Liver (tissue), 9 donors: ENCODE data around the gene CLEC1B. TPM values are rescaled to one million over a fixed set of nuclear protein-coding genes. Genes with fewer than 3 reads are reported as not detected.
"Not testable (repeated sequence)": the region's sequence is repeated elsewhere in the genome, so short reads cannot be mapped to it uniquely, and the experiment has no call there.

ENCODE experiments used
- DNase-seq: peaks from one replicate; pipeline ENCODE4 v3.0.0-alpha.2; 2017; ENCODE audit warnings: low spot score
- H3K27ac ChIP-seq, 2 donors: one replicate each; pipeline ENCODE4 v1.7.0; 2013; ENCODE audit warnings: inconsistent platforms in 2 of 2, low read length in 2 of 2, control low read depth in 1 of 2, low read depth in 1 of 2, mild to moderate bottlenecking in 1 of 2
- H3K27me3 ChIP-seq, 4 donors: one replicate each; pipeline versions ENCODE4 v1.6.1 to v1.7.0; 2013; ENCODE audit warnings: low read length in 3 of 4, inconsistent platforms in 1 of 4, mild to moderate bottlenecking in 1 of 4, moderate library complexity in 1 of 4; ENCODE audit not compliant: control insufficient read depth in 4 of 4, insufficient read depth in 4 of 4
- H3K36me3 ChIP-seq, 4 donors: one replicate each; pipeline versions ENCODE4 v1.6.1 to v1.7.0; 2013; ENCODE audit warnings: low read length in 3 of 4, mild to moderate bottlenecking in 3 of 4, low read depth in 1 of 4, moderate library complexity in 1 of 4; ENCODE audit not compliant: control insufficient read depth in 4 of 4, insufficient read depth in 3 of 4
- H3K4me1 ChIP-seq, 4 donors: one replicate each; pipeline versions ENCODE4 v1.6.1 to v1.7.0; 2013; ENCODE audit warnings: low read length in 3 of 4, mild to moderate bottlenecking in 3 of 4, moderate library complexity in 1 of 4; ENCODE audit not compliant: control insufficient read depth in 4 of 4, insufficient read depth in 4 of 4
- H3K4me3 ChIP-seq, 3 donors: one replicate each; pipeline versions ENCODE4 v1.6.1 to v1.7.0; 2013; ENCODE audit warnings: low read length in 3 of 3, control low read depth in 1 of 3, low read depth in 1 of 3, mild to moderate bottlenecking in 1 of 3
- H3K9ac ChIP-seq, 2 donors: one replicate each; pipeline ENCODE4 v1.7.0; 2013; ENCODE audit warnings: low read length in 2 of 2, mild to moderate bottlenecking in 2 of 2, moderate library complexity in 2 of 2, control low read depth in 1 of 2, low read depth in 1 of 2
- H3K9me3 ChIP-seq, 4 donors: one replicate each; pipeline versions ENCODE4 v1.6.1 to v1.7.0; 2013; ENCODE audit warnings: low read length in 3 of 4; ENCODE audit not compliant: control insufficient read depth in 4 of 4
- EGR1 ChIP-seq, 2 donors: IDR thresholded peaks; 2 replicates each; pipeline ENCODE4 v1.6.1; 2016 to 2018; ENCODE audit warnings: antibody characterized with exemption in 2 of 2, low read depth in 2 of 2
- FOXA1 ChIP-seq: IDR thresholded peaks from 2 replicates; pipeline ENCODE4 v1.6.1; 2016; ENCODE audit warnings: antibody characterized with exemption
- FOXA2 ChIP-seq: IDR thresholded peaks from 2 replicates; pipeline ENCODE4 v1.6.1; 2016; ENCODE audit warnings: antibody characterized with exemption
- HNF4A ChIP-seq, 2 donors: conservative IDR thresholded peaks; 2 replicates each; pipeline ENCODE4 v1.6.1; 2016; ENCODE audit warnings: antibody characterized with exemption in 2 of 2, mild to moderate bottlenecking in 2 of 2
- HNF4G ChIP-seq: IDR thresholded peaks from 2 replicates; pipeline ENCODE4 v1.6.1; 2016; ENCODE audit warnings: antibody characterized with exemption
- JUND ChIP-seq, 2 donors: IDR thresholded peaks; 2 replicates each; pipeline ENCODE4 v1.6.1; 2016; ENCODE audit warnings: antibody characterized with exemption in 2 of 2
- MAX ChIP-seq: IDR thresholded peaks from 2 replicates; pipeline ENCODE4 v1.6.1; 2016; ENCODE audit warnings: antibody characterized with exemption
- NR2F2 ChIP-seq: IDR thresholded peaks from 2 replicates; pipeline ENCODE4 v1.6.1; 2016; ENCODE audit warnings: antibody characterized with exemption
- RAD21 ChIP-seq, 2 donors: IDR thresholded peaks; 2 replicates each; pipeline ENCODE4 v1.6.1; 2016; ENCODE audit warnings: antibody characterized with exemption in 2 of 2, mild to moderate bottlenecking in 2 of 2
- RXRA ChIP-seq, 2 donors: IDR thresholded peaks; 2 replicates each; pipeline ENCODE4 v1.6.1; 2017 to 2018; ENCODE audit warnings: antibody characterized with exemption in 2 of 2, mild to moderate bottlenecking in 1 of 2
- SP1 ChIP-seq: IDR thresholded peaks from 2 replicates; pipeline ENCODE4 v1.6.1; 2018; ENCODE audit warnings: antibody characterized with exemption, mild to moderate bottlenecking
- TAF1 ChIP-seq: conservative IDR thresholded peaks from 2 replicates; pipeline ENCODE4 v1.6.1; 2016; ENCODE audit warnings: antibody characterized with exemption, mild to moderate bottlenecking
- WGBS: extraction: QIAGEN DNeasy Blood & Tissue Kit; methylation state at CpG from one replicate; pipeline ENCODE4 v1.1.7; 2013; 5-methylcytosine and 5-hydroxymethylcytosine counted together
- polyA plus RNA-seq, 2 donors: library from polyadenylated mRNA; stranded (reverse) in 1 of 2; unstranded in 1 of 2; fragments of 200-250 nt in 1 of 2; fragments of >200 nt in 1 of 2; fragmentation: Nextera tagmentation in 1 of 2; extraction: Ambion mirVana in 1 of 2; gene quantifications; one replicate each; pipeline versions ENCODE4 v1.2.1 to v1.2.3, GENCODE V29; 2013 to 2015
- total RNA-seq, 2 donors: library from RNA; depleted of rRNA; stranded (reverse); fragments of >200 nt; gene quantifications; one replicate each; pipeline ENCODE4 v1.2.3, GENCODE V29; 2014
- TF ChIP-seq, protein P1 (sequence below): IDR thresholded peaks from 2 replicates; pipeline ENCODE4 v1.6.1; 2016; ENCODE audit warnings: antibody characterized with exemption, mild to moderate bottlenecking
- TF ChIP-seq, protein P2 (sequence below): fragments of 150-350 bp; IDR thresholded peaks from 2 replicates; pipeline ENCODE4 v1.5.1; 2017; ENCODE audit warnings: improper control_type of control experiment, low read depth, low read length; ENCODE audit not compliant: missing input control
- donor health status: healthy.
- donor health status: healthy.
- donor health status: healthy.
- donor health status: healthy.
- donor health status: healthy.

Gene CLEC1B
- total and polyA plus RNA-seq, 4 donors: 28.0 to 36.4 (median 31.5) TPM

- Histone ChIP-seq H3K9ac (no peak overlapping the region), H3K27me3 (no peaks in the 10 kb centered on the region), H3K4me3 (no peak overlapping the region), H3K9me3 (no peaks in the 10 kb centered on the region), H3K4me1 (no peaks in the 10 kb centered on the region), H3K36me3 (no peaks in the 10 kb centered on the region), H3K27ac (no peak overlapping the region)
- 89% methylated on average over 3 of the region's 3 CpGs for WGBS
- no peak for TF ChIP-seq MAX
- no peak for TF ChIP-seq HNF4A (conservative IDR thresholded peaks at IDR 0.05)
- TF ChIP-seq EGR1 (IDR thresholded peaks at IDR 0.05; ENCODE audit: low read depth in 2 of 2): no peak
- TF ChIP-seq NR2F2: no peak
- no peak for TF ChIP-seq RXRA (IDR thresholded peaks at IDR 0.05)
- TF ChIP-seq RAD21 (IDR thresholded peaks at IDR 0.05): no peak
- TF ChIP-seq, protein P1, sequence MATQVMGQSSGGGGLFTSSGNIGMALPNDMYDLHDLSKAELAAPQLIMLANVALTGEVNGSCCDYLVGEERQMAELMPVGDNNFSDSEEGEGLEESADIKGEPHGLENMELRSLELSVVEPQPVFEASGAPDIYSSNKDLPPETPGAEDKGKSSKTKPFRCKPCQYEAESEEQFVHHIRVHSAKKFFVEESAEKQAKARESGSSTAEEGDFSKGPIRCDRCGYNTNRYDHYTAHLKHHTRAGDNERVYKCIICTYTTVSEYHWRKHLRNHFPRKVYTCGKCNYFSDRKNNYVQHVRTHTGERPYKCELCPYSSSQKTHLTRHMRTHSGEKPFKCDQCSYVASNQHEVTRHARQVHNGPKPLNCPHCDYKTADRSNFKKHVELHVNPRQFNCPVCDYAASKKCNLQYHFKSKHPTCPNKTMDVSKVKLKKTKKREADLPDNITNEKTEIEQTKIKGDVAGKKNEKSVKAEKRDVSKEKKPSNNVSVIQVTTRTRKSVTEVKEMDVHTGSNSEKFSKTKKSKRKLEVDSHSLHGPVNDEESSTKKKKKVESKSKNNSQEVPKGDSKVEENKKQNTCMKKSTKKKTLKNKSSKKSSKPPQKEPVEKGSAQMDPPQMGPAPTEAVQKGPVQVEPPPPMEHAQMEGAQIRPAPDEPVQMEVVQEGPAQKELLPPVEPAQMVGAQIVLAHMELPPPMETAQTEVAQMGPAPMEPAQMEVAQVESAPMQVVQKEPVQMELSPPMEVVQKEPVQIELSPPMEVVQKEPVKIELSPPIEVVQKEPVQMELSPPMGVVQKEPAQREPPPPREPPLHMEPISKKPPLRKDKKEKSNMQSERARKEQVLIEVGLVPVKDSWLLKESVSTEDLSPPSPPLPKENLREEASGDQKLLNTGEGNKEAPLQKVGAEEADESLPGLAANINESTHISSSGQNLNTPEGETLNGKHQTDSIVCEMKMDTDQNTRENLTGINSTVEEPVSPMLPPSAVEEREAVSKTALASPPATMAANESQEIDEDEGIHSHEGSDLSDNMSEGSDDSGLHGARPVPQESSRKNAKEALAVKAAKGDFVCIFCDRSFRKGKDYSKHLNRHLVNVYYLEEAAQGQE: no peak
- TF ChIP-seq FOXA1: no peak
- no peak for TF ChIP-seq FOXA2
- no peak for TF ChIP-seq TAF1
- no peak for DNase-seq
Measured at GRCh38 chr12:9961106-9961505, 37.8 kb downstream of the CLEC1B start.

DNA sequence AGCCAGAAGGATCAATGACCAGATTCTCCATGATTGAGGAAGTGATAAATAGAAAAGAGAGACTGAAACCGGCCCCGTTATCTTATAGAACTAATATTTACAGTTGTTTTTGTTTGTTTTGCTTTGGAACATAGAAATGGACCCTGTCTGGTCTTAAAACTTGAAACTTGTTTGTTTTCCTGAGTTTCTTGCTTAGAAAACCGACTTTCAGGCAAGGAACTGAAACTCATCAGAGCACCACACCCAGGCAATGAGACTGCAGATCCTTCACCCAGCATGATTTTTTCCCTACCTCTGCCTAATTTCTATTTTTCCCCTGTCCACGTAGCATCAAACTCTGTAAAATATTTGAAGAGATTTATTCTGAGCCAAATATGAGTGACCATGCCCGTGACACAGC, 38.3 kb downstream of the CLEC1B start:
- Histone ChIP-seq H3K27me3 (no peaks in the 10 kb centered on the region), H3K9me3 (no peaks in the 10 kb centered on the region), H3K9ac (no peak overlapping the region), H3K4me1 (no peaks in the 10 kb centered on the region), H3K27ac (no peak overlapping the region), H3K4me3 (no peak overlapping the region), H3K36me3 (no peaks in the 10 kb centered on the region)
- WGBS: 55% methylated on average over 5 of the region's 5 CpGs
- no peak for DNase-seq
- TF ChIP-seq JUND (IDR thresholded peaks at IDR 0.05): no peak
- TF ChIP-seq SP1: no peak
- TF ChIP-seq TAF1: no peak
- TF ChIP-seq FOXA2: no peak
- TF ChIP-seq HNF4G: no peak
- no peak for TF ChIP-seq EGR1 (IDR thresholded peaks at IDR 0.05; ENCODE audit: low read depth in 2 of 2)
- no peak for TF ChIP-seq NR2F2

DNA sequence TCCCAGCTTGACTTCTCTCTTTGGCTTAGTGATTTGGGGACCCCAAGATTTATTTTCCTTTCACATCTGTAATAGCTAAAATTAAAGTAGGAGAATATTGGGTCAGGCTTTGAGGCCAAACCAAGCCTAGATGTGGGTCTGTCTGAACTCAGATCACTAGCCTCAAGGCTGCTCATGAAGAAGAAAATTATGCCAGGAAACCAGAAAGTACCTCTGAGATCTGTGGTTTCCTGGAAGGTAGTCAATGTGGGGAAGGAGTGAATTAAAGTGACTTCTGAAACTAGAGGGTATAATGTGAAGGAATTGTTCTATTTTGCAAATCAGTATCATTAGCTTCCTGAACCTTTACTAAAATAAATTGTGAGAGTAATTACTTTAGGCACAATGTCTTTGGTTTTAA, 41.1 kb downstream of the CLEC1B start:
- no peaks in the 10 kb centered on the region for H3K9me3 ChIP-seq
- no peak for DNase-seq
- H3K27me3 ChIP-seq: no peaks in the 10 kb centered on the region
- TF ChIP-seq NR2F2: no peak
- TF ChIP-seq MAX: no peak
- TF ChIP-seq SP1: no peak
- TF ChIP-seq, protein P2, sequence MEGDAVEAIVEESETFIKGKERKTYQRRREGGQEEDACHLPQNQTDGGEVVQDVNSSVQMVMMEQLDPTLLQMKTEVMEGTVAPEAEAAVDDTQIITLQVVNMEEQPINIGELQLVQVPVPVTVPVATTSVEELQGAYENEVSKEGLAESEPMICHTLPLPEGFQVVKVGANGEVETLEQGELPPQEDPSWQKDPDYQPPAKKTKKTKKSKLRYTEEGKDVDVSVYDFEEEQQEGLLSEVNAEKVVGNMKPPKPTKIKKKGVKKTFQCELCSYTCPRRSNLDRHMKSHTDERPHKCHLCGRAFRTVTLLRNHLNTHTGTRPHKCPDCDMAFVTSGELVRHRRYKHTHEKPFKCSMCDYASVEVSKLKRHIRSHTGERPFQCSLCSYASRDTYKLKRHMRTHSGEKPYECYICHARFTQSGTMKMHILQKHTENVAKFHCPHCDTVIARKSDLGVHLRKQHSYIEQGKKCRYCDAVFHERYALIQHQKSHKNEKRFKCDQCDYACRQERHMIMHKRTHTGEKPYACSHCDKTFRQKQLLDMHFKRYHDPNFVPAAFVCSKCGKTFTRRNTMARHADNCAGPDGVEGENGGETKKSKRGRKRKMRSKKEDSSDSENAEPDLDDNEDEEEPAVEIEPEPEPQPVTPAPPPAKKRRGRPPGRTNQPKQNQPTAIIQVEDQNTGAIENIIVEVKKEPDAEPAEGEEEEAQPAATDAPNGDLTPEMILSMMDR: no peak
- TF ChIP-seq JUND (IDR thresholded peaks at IDR 0.05): no peak
- no peak for TF ChIP-seq FOXA1
- TF ChIP-seq, protein P1: no peak
- H3K9ac ChIP-seq: no peak overlapping the region
- no peak overlapping the region for H3K4me3 ChIP-seq
- H3K36me3 ChIP-seq: no peaks in the 10 kb centered on the region
- H3K27ac ChIP-seq: no peak overlapping the region
- H3K4me1 ChIP-seq: no peaks in the 10 kb centered on the region

DNA sequence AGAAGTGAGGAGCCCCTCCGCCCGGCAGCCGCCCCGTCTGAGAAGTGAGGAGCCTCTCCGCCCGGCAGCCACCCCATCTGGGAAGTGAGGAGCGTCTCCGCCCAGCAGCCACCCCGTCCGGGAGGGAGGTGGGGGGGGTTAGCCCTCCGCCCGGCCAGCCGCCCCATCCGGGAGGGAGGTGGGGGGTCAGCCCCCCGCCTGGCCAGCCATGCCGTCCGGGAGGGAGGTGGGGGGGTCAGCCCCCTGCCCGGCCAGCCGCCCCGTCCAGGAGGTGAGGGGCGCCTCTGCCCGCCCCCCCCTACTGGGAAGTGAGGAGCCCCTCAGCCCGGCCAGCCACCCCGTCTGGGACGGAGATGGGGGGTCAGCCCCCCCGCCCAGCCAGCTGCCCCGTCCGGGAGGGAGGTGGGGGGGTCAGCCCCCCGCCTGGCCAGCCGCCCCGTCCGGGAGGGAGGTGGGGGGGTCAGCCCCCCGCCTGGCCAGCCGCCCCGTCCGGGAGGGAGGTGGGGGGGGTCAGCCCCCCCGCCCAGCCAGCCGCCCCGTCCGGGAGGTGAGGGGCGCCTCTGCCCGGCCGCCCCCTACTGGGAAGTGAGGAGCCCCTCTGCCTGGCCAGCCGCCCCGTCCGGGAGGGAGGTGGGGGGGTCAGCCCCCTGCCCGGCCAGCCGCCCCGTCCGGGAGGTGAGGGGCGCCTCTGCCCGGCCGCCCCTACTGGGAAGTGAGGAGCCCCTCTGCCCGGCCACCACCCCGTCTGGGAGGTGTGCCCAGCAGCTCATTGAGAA, 45.8 kb downstream of the CLEC1B start:
- H3K27ac ChIP-seq, H3K9ac ChIP-seq, DNase-seq, H3K4me1 ChIP-seq, H3K27me3 ChIP-seq, H3K9me3 ChIP-seq, H3K4me3 ChIP-seq, H3K36me3 ChIP-seq: not testable (repeated sequence)
- 95% methylated on average over 30 of the region's 55 CpGs for WGBS
